ENCODE data around the gene HIVEP3.

GRCh38 chr1:41802532-41803501 lies 115.9 kb downstream of the HIVEP3 start:
- TF ChIP-seq CTCF (IDR thresholded peaks at IDR 0.05; ENCODE audit: borderline replicate concordance, extremely low read depth, low read length, poor library complexity, severe bottlenecking) = no peak
- no peak for TF ChIP-seq EZH2 (IDR thresholded peaks at IDR 0.05; ENCODE audit: borderline replicate concordance, low read depth, low read length, severe bottlenecking)

Measured in DND-41 (cell line).